Mesendoderm (in vitro differentiated cells): Measurements from ENCODE around the gene SNTG2.

Experiments used
- DNase-seq: peaks from one replicate; pipeline ENCODE4 v3.0.0; 2013
- H2AK5ac ChIP-seq: 2 replicates; pipeline ENCODE4 v1.6.1; 2013; ENCODE audit warnings: low read length, inconsistent platforms
- H2BK120ac ChIP-seq: 2 replicates; pipeline ENCODE4 v1.6.1; 2013; ENCODE audit warnings: low read depth, mild to moderate bottlenecking, low read length, moderate library complexity, mixed read lengths
- H2BK15ac ChIP-seq: replicated peaks from 2 replicates; pipeline ENCODE4 v1.6.1; 2013; ENCODE audit warnings: low read depth, mild to moderate bottlenecking, moderate library complexity
- H2BK5ac ChIP-seq: 2 replicates; pipeline ENCODE4 v1.6.1; 2013; ENCODE audit warnings: low read length, inconsistent platforms
- H3K18ac ChIP-seq: 2 replicates; pipeline ENCODE4 v1.6.1; 2013; ENCODE audit warnings: mild to moderate bottlenecking, low read length, mixed read lengths
- H3K23ac ChIP-seq: one replicate; pipeline ENCODE4 v1.6.1; 2013; ENCODE audit warnings: low read length
- H3K27ac ChIP-seq: 2 replicates; pipeline ENCODE4 v1.5.1; 2013; ENCODE audit warnings: low read depth, mild to moderate bottlenecking, inconsistent platforms, low read length, moderate library complexity
- H3K27me3 ChIP-seq: 2 replicates; pipeline ENCODE4 v1.6.1; 2013; ENCODE audit warnings: low read length, control low read depth, mild to moderate bottlenecking, inconsistent platforms; ENCODE audit not compliant: insufficient read depth, poor library complexity
- H3K36me3 ChIP-seq: 2 replicates; pipeline ENCODE4 v1.6.1; 2013; ENCODE audit warnings: low read length, inconsistent platforms; ENCODE audit not compliant: control insufficient read depth, insufficient read depth
- H3K4ac ChIP-seq: one replicate; pipeline ENCODE4 v1.6.1; 2013; ENCODE audit warnings: low read depth, mild to moderate bottlenecking, low read length, moderate library complexity
- H3K4me1 ChIP-seq: 2 replicates; pipeline ENCODE4 v1.6.1; 2013; ENCODE audit warnings: low read depth, low read length, inconsistent platforms; ENCODE audit not compliant: control insufficient read depth
- H3K4me2 ChIP-seq: 2 replicates; pipeline ENCODE4 v1.6.1; 2013; ENCODE audit warnings: low read length
- H3K4me3 ChIP-seq: 2 replicates; pipeline ENCODE4 v1.5.1; 2013; ENCODE audit warnings: mild to moderate bottlenecking, low read length
- H3K56ac ChIP-seq: one replicate; pipeline ENCODE4 v1.6.1; 2013; ENCODE audit warnings: low read length
- H3K79me1 ChIP-seq: 2 replicates; pipeline ENCODE4 v1.6.1; 2013; ENCODE audit warnings: low read length, inconsistent platforms
- H3K79me2 ChIP-seq: 2 replicates; pipeline ENCODE4 v1.6.1; 2013; ENCODE audit warnings: mild to moderate bottlenecking, low read length; ENCODE audit not compliant: control insufficient read depth, insufficient read depth
- H3K9ac ChIP-seq: 2 replicates; pipeline ENCODE4 v1.6.1; 2013; ENCODE audit warnings: low read length, inconsistent platforms
- H4K5ac ChIP-seq: one replicate; pipeline ENCODE4 v1.6.1; 2013; ENCODE audit warnings: low read length
- H4K8ac ChIP-seq: one replicate; pipeline ENCODE4 v1.6.1; 2013; ENCODE audit warnings: low read depth, mild to moderate bottlenecking, control low read depth, low read length, moderate library complexity
- WGBS: extraction: QIAGEN DNeasy Blood & Tissue Kit; methylation state at CpG from one replicate; pipeline ENCODE4 v1.1.7; 2013; ENCODE audit warnings: low lambda C conversion rate, missing lambda C conversion rate; ENCODE audit not compliant: insufficient coverage; ENCODE audit errors: extremely low coverage; 5-methylcytosine and 5-hydroxymethylcytosine counted together

SNTG2 gene

GRCh38 chr2:1117569-1117968 is 166.9 kb downstream of the SNTG2 start:
- no peak for DNase-seq
- no peak overlapping the region for H3K4me3 ChIP-seq
- H3K27me3 ChIP-seq: no peaks in the 10 kb centered on the region
- no peak overlapping the region for H4K8ac ChIP-seq
- H3K27ac ChIP-seq: no peak overlapping the region
- no peaks in the 10 kb centered on the region for H3K36me3 ChIP-seq
- H3K4me2 ChIP-seq: no peak overlapping the region
- H3K23ac ChIP-seq: no peak overlapping the region
- H3K79me1 ChIP-seq: no peaks in the 10 kb centered on the region
- no peaks in the 10 kb centered on the region for H3K4me1 ChIP-seq
- no peak overlapping the region for H3K9ac ChIP-seq
- H2BK120ac ChIP-seq: no peak overlapping the region
- H2AK5ac ChIP-seq: no peak overlapping the region
- no peak overlapping the region for H2BK5ac ChIP-seq
- no peak overlapping the region for H3K56ac ChIP-seq
- H2BK15ac ChIP-seq: no peak overlapping the region
- no CpG with 5 or more reads among the region's 5 CpGs for WGBS
- H3K4ac ChIP-seq: no peak overlapping the region
- H4K5ac ChIP-seq: no peak overlapping the region
- no peak overlapping the region for H3K18ac ChIP-seq
- no peaks in the 10 kb centered on the region for H3K79me2 ChIP-seq

- no peaks in the 10 kb centered on the region for H3K4me1 ChIP-seq
- DNase-seq: no peak
- H3K18ac ChIP-seq: no peak overlapping the region
- no peak overlapping the region for H2BK120ac ChIP-seq
- H3K4ac ChIP-seq: no peak overlapping the region
- H2AK5ac ChIP-seq: no peak overlapping the region
- no peak overlapping the region for H3K4me2 ChIP-seq
- H2BK5ac ChIP-seq: no peak overlapping the region
- H3K36me3 ChIP-seq: no peaks in the 10 kb centered on the region
- H3K27me3 ChIP-seq: no peaks in the 10 kb centered on the region
- H3K27ac ChIP-seq: no peak overlapping the region
- no peak overlapping the region for H4K5ac ChIP-seq
- H2BK15ac ChIP-seq: no peak overlapping the region
- no peak overlapping the region for H3K4me3 ChIP-seq
- no peaks in the 10 kb centered on the region for H3K79me2 ChIP-seq
- no peaks in the 10 kb centered on the region for H3K79me1 ChIP-seq
- no peak overlapping the region for H3K23ac ChIP-seq
- H3K56ac ChIP-seq: no peak overlapping the region
- WGBS: no CpG with 5 or more reads among the region's 1 CpG
- no peak overlapping the region for H3K9ac ChIP-seq
- no peak overlapping the region for H4K8ac ChIP-seq
Measured at GRCh38 chr2:1125217-1125616, 174.6 kb downstream of the SNTG2 start.

- no peak overlapping the region for H3K23ac ChIP-seq
- H3K27ac ChIP-seq: no peak overlapping the region
- H3K79me1 ChIP-seq: no peaks in the 10 kb centered on the region
- H3K56ac ChIP-seq: no peak overlapping the region
- no peak overlapping the region for H3K9ac ChIP-seq
- no peak overlapping the region for H2BK120ac ChIP-seq
- no peak overlapping the region for H3K4me3 ChIP-seq
- no CpG with 5 or more reads among the region's 3 CpGs for WGBS
- DNase-seq: no peak
- H2AK5ac ChIP-seq: no peak overlapping the region
- H3K27me3 ChIP-seq: no peaks in the 10 kb centered on the region
- H3K4ac ChIP-seq: no peak overlapping the region
- H3K18ac ChIP-seq: no peak overlapping the region
- no peak overlapping the region for H4K8ac ChIP-seq
- H3K4me1 ChIP-seq: no peaks in the 10 kb centered on the region
- H4K5ac ChIP-seq: no peak overlapping the region
- no peaks in the 10 kb centered on the region for H3K36me3 ChIP-seq
- no peak overlapping the region for H2BK15ac ChIP-seq
- H3K4me2 ChIP-seq: no peak overlapping the region
- H2BK5ac ChIP-seq: no peak overlapping the region
- no peaks in the 10 kb centered on the region for H3K79me2 ChIP-seq
Measured at GRCh38 chr2:1125633-1126370, 175.2 kb downstream of the SNTG2 start.

GRCh38 chr2:1129982-1130381 is 179.3 kb downstream of the SNTG2 start:
- H3K4me3 ChIP-seq: no peak overlapping the region
- no peak overlapping the region for H4K8ac ChIP-seq
- H3K56ac ChIP-seq: no peak overlapping the region
- H3K79me2 ChIP-seq: no peaks in the 10 kb centered on the region
- H3K27ac ChIP-seq: no peak overlapping the region
- no peak overlapping the region for H2BK15ac ChIP-seq
- no peaks in the 10 kb centered on the region for H3K36me3 ChIP-seq
- H2BK120ac ChIP-seq: no peak overlapping the region
- H3K9ac ChIP-seq: no peak overlapping the region
- H2AK5ac ChIP-seq: no peak overlapping the region
- H3K27me3 ChIP-seq: no peaks in the 10 kb centered on the region
- no peak overlapping the region for H4K5ac ChIP-seq
- H3K18ac ChIP-seq: no peak overlapping the region
- H3K23ac ChIP-seq: no peak overlapping the region
- DNase-seq: no peak
- H3K4me2 ChIP-seq: no peak overlapping the region
- no peak overlapping the region for H3K4ac ChIP-seq
- no peaks in the 10 kb centered on the region for H3K79me1 ChIP-seq
- no peaks in the 10 kb centered on the region for H3K4me1 ChIP-seq
- no peak overlapping the region for H2BK5ac ChIP-seq

GRCh38 chr2:1130922-1131321 is 180.3 kb downstream of the SNTG2 start:
- Histone ChIP-seq H2BK5ac (no peak overlapping the region), H2BK15ac (no peak overlapping the region), H3K4me1 (no peaks in the 10 kb centered on the region)

GRCh38 chr2:1132328-1132969 is 181.8 kb downstream of the SNTG2 start:
- no peak overlapping the region for H4K5ac ChIP-seq
- DNase-seq: no peak
- no peaks in the 10 kb centered on the region for H3K27me3 ChIP-seq
- H3K23ac ChIP-seq: no peak overlapping the region
- no peak overlapping the region for H3K18ac ChIP-seq
- no peaks in the 10 kb centered on the region for H3K79me1 ChIP-seq
- H2BK5ac ChIP-seq: no peak overlapping the region
- no peak overlapping the region for H3K4ac ChIP-seq
- H3K4me1 ChIP-seq: no peaks in the 10 kb centered on the region
- no peak overlapping the region for H2BK15ac ChIP-seq
- H3K4me2 ChIP-seq: no peak overlapping the region
- no peak overlapping the region for H3K4me3 ChIP-seq
- H3K56ac ChIP-seq: no peak overlapping the region
- H3K79me2 ChIP-seq: no peaks in the 10 kb centered on the region
- H3K36me3 ChIP-seq: no peaks in the 10 kb centered on the region
- no peak overlapping the region for H4K8ac ChIP-seq
- no peak overlapping the region for H2AK5ac ChIP-seq
- no peak overlapping the region for H3K27ac ChIP-seq
- no peak overlapping the region for H3K9ac ChIP-seq
- H2BK120ac ChIP-seq: no peak overlapping the region
- no CpG with 5 or more reads among the region's 14 CpGs for WGBS

More at GRCh38 chr2:1130922-1131321, 180.3 kb downstream of the SNTG2 start:
- H3K27ac ChIP-seq: no peak overlapping the region
- no peak overlapping the region for H3K56ac ChIP-seq
- no peak overlapping the region for H2AK5ac ChIP-seq
- H4K8ac ChIP-seq: no peak overlapping the region
- H3K79me2 ChIP-seq: no peaks in the 10 kb centered on the region
- H3K4me3 ChIP-seq: no peak overlapping the region
- no peak overlapping the region for H3K4me2 ChIP-seq
- no peaks in the 10 kb centered on the region for H3K36me3 ChIP-seq
- H4K5ac ChIP-seq: no peak overlapping the region
- H3K27me3 ChIP-seq: no peaks in the 10 kb centered on the region
- H2BK120ac ChIP-seq: no peak overlapping the region
- no CpG with 5 or more reads among the region's 2 CpGs for WGBS
- no peak overlapping the region for H3K4ac ChIP-seq
- no peak for DNase-seq
- no peaks in the 10 kb centered on the region for H3K79me1 ChIP-seq
- H3K18ac ChIP-seq: no peak overlapping the region
- H3K23ac ChIP-seq: no peak overlapping the region
- no peak overlapping the region for H3K9ac ChIP-seq
